Stimulated activated CD4-positive, alpha-beta T cell treated with anti-CD3 and anti-CD28 coated beads, Interleukin-1b, Interleukin-23, amount 100 ng/mL, for 1 hour (primary cell): ENCODE results near the gene MAP3K9.

Experiments used
- DNase-seq, 2 donors: peaks; one replicate each; pipeline ENCODE4 v3.0.0-alpha.2; 2020; ENCODE audit warnings: low read depth in 2 of 2

MAP3K9 gene

GRCh38 chr14:70821584-70822529, 12.5 kb upstream of the MAP3K9 start:
- peak in 1 of 2 donors; percentile 21 for DNase-seq

GRCh38 chr14:70816525-70816924, 7.2 kb upstream of the MAP3K9 start:
- no peak for DNase-seq

GRCh38 chr14:70814466-70814865, 5.2 kb upstream of the MAP3K9 start:
- no peak for DNase-seq

- no peak for DNase-seq
Observed at GRCh38 chr14:70812124-70812818, 3.0 kb upstream of the MAP3K9 start.

GRCh38 chr14:70811578-70811977, 2.3 kb upstream of the MAP3K9 start:
- no peak for DNase-seq

GRCh38 chr14:70811050-70811449, 1.7 kb upstream of the MAP3K9 start:
- DNase-seq: no peak

GRCh38 chr14:70810621-70811020, 1.3 kb upstream of the MAP3K9 start:
- DNase-seq: no peak

GRCh38 chr14:70808416-70809224, 693 bp downstream of the MAP3K9 start:
- DNase-seq: peak in 1 of 2 donors; percentile 20

- peak in 1 of 2 donors; percentile 21 for DNase-seq
Observed at GRCh38 chr14:70807898-70808415, 1.4 kb downstream of the MAP3K9 start.

- no peak for DNase-seq
Observed at GRCh38 chr14:70804556-70805162, 4.7 kb downstream of the MAP3K9 start.

GRCh38 chr14:70803321-70804310, 5.7 kb downstream of the MAP3K9 start:
- no peak for DNase-seq

- DNase-seq: no peak
Observed at GRCh38 chr14:70802379-70802778, 6.9 kb downstream of the MAP3K9 start.

- DNase-seq: no peak
Observed at GRCh38 chr14:70801836-70802235, 7.5 kb downstream of the MAP3K9 start.

GRCh38 chr14:70796551-70796950, 12.8 kb downstream of the MAP3K9 start:
- DNase-seq: no peak

- no peak for DNase-seq
Observed at GRCh38 chr14:70794294-70794693, 15.0 kb downstream of the MAP3K9 start.

- no peak for DNase-seq
Observed at GRCh38 chr14:70793637-70794036, 15.7 kb downstream of the MAP3K9 start.

- DNase-seq: no peak
Observed at GRCh38 chr14:70792939-70793338, 16.4 kb downstream of the MAP3K9 start.

- no peak for DNase-seq
Observed at GRCh38 chr14:70791971-70792370, 17.3 kb downstream of the MAP3K9 start.

- DNase-seq: no peak
Observed at GRCh38 chr14:70789961-70790360, 19.4 kb downstream of the MAP3K9 start.

GRCh38 chr14:70789361-70789760, 20.0 kb downstream of the MAP3K9 start:
- no peak for DNase-seq
